GM12873 (cell line): ENCODE results near the gene BFSP2.

ENCODE experiments used
- TF ChIP-seq, protein P1 (sequence below): IDR thresholded peaks from 2 replicates; pipeline ENCODE4 v1.5.1; 2012; ENCODE audit warnings: low read depth, mild to moderate bottlenecking, moderate library complexity, low read length, control low read depth; ENCODE audit not compliant: insufficient read depth; ENCODE audit errors: missing control alignments

BFSP2 gene, protein sequence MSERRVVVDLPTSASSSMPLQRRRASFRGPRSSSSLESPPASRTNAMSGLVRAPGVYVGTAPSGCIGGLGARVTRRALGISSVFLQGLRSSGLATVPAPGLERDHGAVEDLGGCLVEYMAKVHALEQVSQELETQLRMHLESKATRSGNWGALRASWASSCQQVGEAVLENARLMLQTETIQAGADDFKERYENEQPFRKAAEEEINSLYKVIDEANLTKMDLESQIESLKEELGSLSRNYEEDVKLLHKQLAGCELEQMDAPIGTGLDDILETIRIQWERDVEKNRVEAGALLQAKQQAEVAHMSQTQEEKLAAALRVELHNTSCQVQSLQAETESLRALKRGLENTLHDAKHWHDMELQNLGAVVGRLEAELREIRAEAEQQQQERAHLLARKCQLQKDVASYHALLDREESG

DNA sequence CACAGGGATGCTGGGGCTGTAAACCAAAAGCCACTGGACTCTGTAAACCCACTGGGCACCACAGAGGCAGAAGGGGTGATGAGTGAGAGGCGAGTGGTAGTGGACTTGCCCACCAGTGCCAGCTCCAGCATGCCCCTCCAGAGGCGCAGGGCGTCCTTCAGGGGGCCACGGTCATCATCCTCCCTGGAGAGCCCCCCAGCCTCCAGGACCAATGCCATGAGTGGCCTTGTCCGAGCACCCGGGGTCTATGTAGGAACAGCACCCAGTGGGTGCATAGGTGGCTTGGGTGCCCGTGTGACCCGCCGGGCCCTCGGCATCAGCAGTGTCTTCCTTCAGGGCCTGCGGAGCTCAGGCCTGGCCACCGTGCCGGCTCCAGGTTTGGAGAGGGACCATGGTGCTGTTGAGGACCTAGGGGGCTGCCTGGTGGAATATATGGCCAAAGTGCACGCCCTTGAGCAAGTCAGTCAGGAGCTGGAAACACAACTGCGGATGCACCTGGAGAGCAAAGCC, at the start of gene BFSP2:
TSS of gene BFSP2 (plus strand) at position 51 of the 510 bp plus-strand sequence. CDS start at position 79, 28 bp downstream.
- TF ChIP-seq, protein P1, sequence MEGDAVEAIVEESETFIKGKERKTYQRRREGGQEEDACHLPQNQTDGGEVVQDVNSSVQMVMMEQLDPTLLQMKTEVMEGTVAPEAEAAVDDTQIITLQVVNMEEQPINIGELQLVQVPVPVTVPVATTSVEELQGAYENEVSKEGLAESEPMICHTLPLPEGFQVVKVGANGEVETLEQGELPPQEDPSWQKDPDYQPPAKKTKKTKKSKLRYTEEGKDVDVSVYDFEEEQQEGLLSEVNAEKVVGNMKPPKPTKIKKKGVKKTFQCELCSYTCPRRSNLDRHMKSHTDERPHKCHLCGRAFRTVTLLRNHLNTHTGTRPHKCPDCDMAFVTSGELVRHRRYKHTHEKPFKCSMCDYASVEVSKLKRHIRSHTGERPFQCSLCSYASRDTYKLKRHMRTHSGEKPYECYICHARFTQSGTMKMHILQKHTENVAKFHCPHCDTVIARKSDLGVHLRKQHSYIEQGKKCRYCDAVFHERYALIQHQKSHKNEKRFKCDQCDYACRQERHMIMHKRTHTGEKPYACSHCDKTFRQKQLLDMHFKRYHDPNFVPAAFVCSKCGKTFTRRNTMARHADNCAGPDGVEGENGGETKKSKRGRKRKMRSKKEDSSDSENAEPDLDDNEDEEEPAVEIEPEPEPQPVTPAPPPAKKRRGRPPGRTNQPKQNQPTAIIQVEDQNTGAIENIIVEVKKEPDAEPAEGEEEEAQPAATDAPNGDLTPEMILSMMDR = no peak

DNA sequence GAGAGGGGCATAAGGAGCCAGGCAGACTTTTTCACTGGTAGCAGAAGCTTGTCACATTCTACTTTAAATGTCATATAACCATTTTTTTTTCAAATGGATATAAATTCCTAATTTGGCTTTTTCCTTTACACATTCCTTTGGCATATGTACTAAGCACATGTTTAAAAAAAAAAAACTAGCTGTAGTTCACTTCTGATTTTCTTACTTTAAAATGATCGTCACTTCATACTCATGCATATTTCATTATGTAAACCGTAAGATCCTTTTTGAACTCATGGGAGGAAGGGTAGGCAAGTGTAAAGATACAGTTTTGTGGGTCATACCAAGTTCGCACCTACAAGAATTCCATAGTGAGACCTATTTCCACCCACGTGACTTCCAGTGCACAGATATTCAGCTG, 45.1 kb upstream of the BFSP2 start:
- TF ChIP-seq, protein P1 = no peak

DNA sequence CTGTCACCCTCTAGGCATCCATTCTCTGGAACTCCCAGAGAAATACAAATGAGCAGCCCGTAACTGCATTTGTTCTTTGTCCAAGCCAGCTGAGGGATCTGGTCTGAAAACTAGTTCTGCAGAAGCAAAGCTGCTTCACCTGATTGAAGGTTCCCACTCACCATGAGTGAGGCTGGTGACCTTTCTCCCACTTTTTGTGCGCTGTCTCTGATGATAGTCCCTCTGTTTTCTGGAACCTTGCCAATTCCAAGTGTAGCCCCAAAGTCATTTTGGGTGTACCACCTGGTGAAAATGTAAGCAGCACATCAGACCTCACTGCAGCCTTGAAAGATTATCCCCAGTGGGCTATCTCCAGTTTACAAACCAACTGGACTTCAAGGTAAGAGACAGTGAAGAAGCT, 39.4 kb upstream of the BFSP2 start:
- TF ChIP-seq, protein P1 = no peak

- TF ChIP-seq, protein P1 = no peak
These were observed 38.8 kb upstream of the BFSP2 start for GRCh38 chr3:133361011-133361410.

GRCh38 chr3:133361435-133361834, 38.4 kb upstream of the BFSP2 start:
- TF ChIP-seq, protein P1 = no peak

DNA sequence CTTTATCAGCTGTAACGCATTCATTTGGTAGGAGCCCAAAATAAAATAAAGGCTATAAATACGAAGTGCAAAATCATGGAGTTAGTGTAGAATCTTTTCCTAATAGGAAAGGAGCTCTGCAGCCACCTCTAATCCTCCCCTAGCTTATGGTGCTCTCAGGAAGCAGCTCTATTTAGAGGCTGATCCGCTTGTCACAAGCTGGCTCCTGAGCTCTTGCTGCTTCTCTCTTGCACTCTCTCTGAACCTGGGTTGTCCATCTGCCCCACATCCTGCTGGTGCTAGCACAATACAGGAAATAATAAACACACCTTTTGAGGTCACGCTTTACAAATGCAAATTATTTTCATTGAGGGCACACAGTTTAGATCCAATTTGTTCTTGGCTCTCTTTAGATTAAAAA, 37.3 kb upstream of the BFSP2 start:
- TF ChIP-seq, protein P1 = no peak

DNA sequence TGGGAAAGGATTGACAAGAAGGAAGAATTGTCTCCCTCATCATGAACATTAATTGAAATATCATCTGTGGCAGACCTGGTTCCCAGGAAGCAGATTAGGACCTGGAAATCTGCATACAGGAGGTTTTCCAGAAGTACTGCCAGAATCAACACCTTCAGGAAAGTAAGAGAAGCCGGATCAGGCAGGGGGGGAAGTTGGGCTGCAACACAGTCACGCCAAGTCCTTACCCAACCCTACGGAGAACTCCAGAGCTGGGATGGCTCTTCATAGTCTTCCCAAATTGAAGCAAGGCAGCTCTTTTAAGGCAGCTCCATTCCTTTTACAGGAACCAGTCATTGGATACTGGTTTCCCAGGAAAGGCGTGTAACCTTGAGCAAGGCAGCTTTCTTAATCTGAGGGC, 35.2 kb upstream of the BFSP2 start:
- TF ChIP-seq, protein P1 = no peak
